ENCODE data around the gene IL1RN.

DNA sequence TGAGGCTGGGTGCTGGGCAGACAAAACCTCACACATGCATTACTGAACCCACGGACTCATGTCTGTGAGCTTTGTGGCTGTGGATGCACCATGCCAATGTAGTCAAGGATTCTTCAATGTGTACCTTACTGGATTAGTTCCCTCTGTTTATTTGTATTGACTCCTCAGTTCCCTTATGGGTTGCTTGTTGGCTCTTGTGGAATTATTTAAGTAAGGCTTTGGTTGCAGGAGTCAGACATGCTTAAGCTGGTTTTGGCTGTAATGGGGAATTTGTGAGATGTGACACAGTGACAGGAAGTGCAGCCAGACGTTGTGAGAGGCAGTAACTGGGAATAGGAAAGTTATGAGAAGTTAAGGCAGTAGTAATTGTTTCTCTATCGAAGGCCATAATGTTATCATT lies 13.6 kb upstream of the IL1RN start:
- TF ChIP-seq POLR2A (IDR thresholded peaks at IDR 0.05) = no peak
- TF ChIP-seq, protein P1, sequence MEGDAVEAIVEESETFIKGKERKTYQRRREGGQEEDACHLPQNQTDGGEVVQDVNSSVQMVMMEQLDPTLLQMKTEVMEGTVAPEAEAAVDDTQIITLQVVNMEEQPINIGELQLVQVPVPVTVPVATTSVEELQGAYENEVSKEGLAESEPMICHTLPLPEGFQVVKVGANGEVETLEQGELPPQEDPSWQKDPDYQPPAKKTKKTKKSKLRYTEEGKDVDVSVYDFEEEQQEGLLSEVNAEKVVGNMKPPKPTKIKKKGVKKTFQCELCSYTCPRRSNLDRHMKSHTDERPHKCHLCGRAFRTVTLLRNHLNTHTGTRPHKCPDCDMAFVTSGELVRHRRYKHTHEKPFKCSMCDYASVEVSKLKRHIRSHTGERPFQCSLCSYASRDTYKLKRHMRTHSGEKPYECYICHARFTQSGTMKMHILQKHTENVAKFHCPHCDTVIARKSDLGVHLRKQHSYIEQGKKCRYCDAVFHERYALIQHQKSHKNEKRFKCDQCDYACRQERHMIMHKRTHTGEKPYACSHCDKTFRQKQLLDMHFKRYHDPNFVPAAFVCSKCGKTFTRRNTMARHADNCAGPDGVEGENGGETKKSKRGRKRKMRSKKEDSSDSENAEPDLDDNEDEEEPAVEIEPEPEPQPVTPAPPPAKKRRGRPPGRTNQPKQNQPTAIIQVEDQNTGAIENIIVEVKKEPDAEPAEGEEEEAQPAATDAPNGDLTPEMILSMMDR (IDR thresholded peaks at IDR 0.05) = no peak

Measured in thyroid gland (tissue), 4 donors.